Neural progenitor cell (in vitro differentiated cells): Measurements from ENCODE around the gene IPCEF1. TPM values are rescaled to one million over a fixed set of nuclear protein-coding genes. Genes with fewer than 3 reads are reported as not detected.

Source experiments
- DNase-seq: peaks from one replicate; pipeline ENCODE4 v3.0.0-alpha.2; 2016; ENCODE audit warnings: low spot score
- H2AFZ ChIP-seq: fragments of 200-600 bp; sonication (generic); replicated peaks from 2 replicates; pipeline ENCODE4 v1.6.1; 2016; ENCODE audit warnings: antibody characterized with exemption
- H3F3A ChIP-seq: fragments of 200-600 bp; sonication (generic); 2 replicates; pipeline ENCODE4 v1.6.1; 2016; ENCODE audit warnings: antibody characterized with exemption, low read depth
- H3K27ac ChIP-seq: fragments of 200-600 bp; sonication (generic); 2 replicates; pipeline ENCODE4 v1.5.1; 2016; ENCODE audit warnings: mild to moderate bottlenecking
- H3K27me3 ChIP-seq: fragments of 200-600 bp; sonication (generic); 2 replicates; pipeline ENCODE4 v1.6.1; 2016; ENCODE audit warnings: mild to moderate bottlenecking, moderate library complexity
- H3K36me3 ChIP-seq: fragments of 200-600 bp; sonication (generic); 2 replicates; pipeline ENCODE4 v1.5.1; 2016
- H3K4me1 ChIP-seq: fragments of 200-600 bp; sonication (generic); 2 replicates; pipeline ENCODE4 v1.6.1; 2016; ENCODE audit warnings: mixed run types
- H3K4me2 ChIP-seq: fragments of 200-600 bp; sonication (generic); 2 replicates; pipeline ENCODE4 v1.6.1; 2016
- H3K4me3 ChIP-seq: fragments of 200-600 bp; sonication (generic); 2 replicates; pipeline ENCODE4 v1.5.1; 2016
- H3K79me2 ChIP-seq: fragments of 200-600 bp; sonication (generic); 2 replicates; pipeline ENCODE4 v1.6.1; 2016; ENCODE audit warnings: low read depth
- H3K9ac ChIP-seq: fragments of 200-600 bp; sonication (generic); 2 replicates; pipeline ENCODE4 v1.6.1; 2016
- H3K9me3 ChIP-seq: fragments of 200-600 bp; sonication (generic); 2 replicates; pipeline ENCODE4 v1.5.1; 2016; ENCODE audit warnings: low read depth
- H4K20me1 ChIP-seq: fragments of 200-600 bp; sonication (generic); 2 replicates; pipeline ENCODE4 v1.6.1; 2016; ENCODE audit warnings: low read depth
- H3K27ac Mint-ChIP-seq: 3 replicates; pipeline ENCODE4 v1.8.0; 2021; ENCODE audit warnings: mixed read lengths
- H3K27me3 Mint-ChIP-seq: 2 replicates; pipeline ENCODE4 v1.8.0; 2022; ENCODE audit warnings: low read depth, mild to moderate bottlenecking, inconsistent platforms, moderate library complexity, mixed read lengths; ENCODE audit not compliant: insufficient read depth
- H3K36me3 Mint-ChIP-seq: 3 replicates; pipeline ENCODE4 v1.8.0; 2021; ENCODE audit warnings: mixed read lengths
- H3K4me1 Mint-ChIP-seq: 3 replicates; pipeline ENCODE4 v1.8.0; 2021; ENCODE audit warnings: mixed read lengths
- H3K4me3 Mint-ChIP-seq: 3 replicates; pipeline ENCODE4 v1.8.0; 2021; ENCODE audit warnings: mild to moderate bottlenecking, moderate library complexity, mixed read lengths
- H3K9me3 Mint-ChIP-seq: 3 replicates; pipeline ENCODE4 v1.8.0; 2020; ENCODE audit warnings: mixed read lengths
- EZH2 ChIP-seq: fragments of 200-600 bp; sonication (generic); IDR thresholded peaks from 2 replicates; pipeline ENCODE4 v1.6.1; 2017; ENCODE audit warnings: antibody characterized with exemption, mild to moderate bottlenecking, moderate library complexity
- EZH2phosphoT487 ChIP-seq: fragments of 200-600 bp; sonication (generic); IDR thresholded peaks from 2 replicates; pipeline ENCODE4 v1.6.1; 2017; ENCODE audit warnings: antibody characterized with exemption
- total RNA-seq: library from RNA; depleted of rRNA; stranded (reverse); fragments of >200 nt; gene quantifications from 2 replicates; pipeline ENCODE4 v1.2.3, GENCODE V29; 2015; ENCODE audit warnings: low replicate concordance
- TF ChIP-seq, protein P1 (sequence below): fragments of 200-600 bp; sonication (generic); IDR thresholded peaks from 2 replicates; pipeline ENCODE4 v1.5.1; 2017; ENCODE audit warnings: antibody characterized with exemption, mild to moderate bottlenecking

The IPCEF1 gene
- total RNA-seq, 1 donor from 2014 or later, result 0.13 TPM

DNA sequence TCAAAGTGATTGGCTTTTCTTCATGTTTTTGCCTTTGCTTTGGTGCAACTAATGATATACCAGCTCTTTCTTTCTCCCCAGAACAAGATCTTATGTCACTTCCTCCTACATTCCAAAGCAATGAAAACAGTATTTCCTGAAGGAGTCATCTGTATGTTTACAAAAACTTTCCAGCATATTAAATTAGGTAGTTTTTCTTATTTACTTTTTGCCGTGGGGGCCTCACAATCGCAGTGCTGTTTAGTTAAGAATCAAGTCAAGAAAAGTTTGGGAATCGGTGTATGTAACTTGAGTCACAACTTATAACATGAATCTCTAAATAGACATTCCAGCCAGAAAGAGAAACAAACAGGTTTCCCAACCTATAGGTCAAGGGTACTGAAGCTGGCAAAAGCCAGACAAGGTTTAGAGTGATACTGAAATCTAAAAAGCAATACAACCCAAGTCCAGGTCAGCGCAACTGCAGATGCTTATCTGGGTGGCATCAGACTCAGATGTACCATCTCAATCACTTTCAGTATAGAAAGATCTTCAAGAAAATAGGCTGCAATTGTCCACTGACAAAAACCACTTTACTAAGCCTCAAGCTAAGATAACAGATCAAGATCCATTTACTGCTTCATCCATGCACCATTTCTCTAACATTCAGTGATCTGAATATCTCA, 63.6 kb downstream of the IPCEF1 start:
- no peaks in the 10 kb centered on the region for H3F3A ChIP-seq
- no peaks in the 10 kb centered on the region for H3K36me3 ChIP-seq
- TF ChIP-seq EZH2phosphoT487 (no peak), EZH2 (no peak)
- TF ChIP-seq, protein P1, sequence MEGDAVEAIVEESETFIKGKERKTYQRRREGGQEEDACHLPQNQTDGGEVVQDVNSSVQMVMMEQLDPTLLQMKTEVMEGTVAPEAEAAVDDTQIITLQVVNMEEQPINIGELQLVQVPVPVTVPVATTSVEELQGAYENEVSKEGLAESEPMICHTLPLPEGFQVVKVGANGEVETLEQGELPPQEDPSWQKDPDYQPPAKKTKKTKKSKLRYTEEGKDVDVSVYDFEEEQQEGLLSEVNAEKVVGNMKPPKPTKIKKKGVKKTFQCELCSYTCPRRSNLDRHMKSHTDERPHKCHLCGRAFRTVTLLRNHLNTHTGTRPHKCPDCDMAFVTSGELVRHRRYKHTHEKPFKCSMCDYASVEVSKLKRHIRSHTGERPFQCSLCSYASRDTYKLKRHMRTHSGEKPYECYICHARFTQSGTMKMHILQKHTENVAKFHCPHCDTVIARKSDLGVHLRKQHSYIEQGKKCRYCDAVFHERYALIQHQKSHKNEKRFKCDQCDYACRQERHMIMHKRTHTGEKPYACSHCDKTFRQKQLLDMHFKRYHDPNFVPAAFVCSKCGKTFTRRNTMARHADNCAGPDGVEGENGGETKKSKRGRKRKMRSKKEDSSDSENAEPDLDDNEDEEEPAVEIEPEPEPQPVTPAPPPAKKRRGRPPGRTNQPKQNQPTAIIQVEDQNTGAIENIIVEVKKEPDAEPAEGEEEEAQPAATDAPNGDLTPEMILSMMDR, result no peak
- no peak overlapping the region for H3K9ac ChIP-seq
- H3K27me3 Mint-ChIP-seq, result peaks cover 6% of the 10 kb centered on the region
- H3K79me2 ChIP-seq, result no peaks in the 10 kb centered on the region
- no peaks in the 10 kb centered on the region for H3K9me3 Mint-ChIP-seq
- H3K27ac ChIP-seq, result no peak overlapping the region
- H3K4me3 Mint-ChIP-seq, result no peak overlapping the region
- no peaks in the 10 kb centered on the region for H4K20me1 ChIP-seq
- DNase-seq, result no peak
- H2AFZ ChIP-seq, result no peak overlapping the region
- no peaks in the 10 kb centered on the region for H3K27me3 ChIP-seq
- no peak overlapping the region for H3K4me2 ChIP-seq
- H3K4me3 ChIP-seq, result no peak overlapping the region
- H3K36me3 Mint-ChIP-seq, result no peaks in the 10 kb centered on the region
- no peak overlapping the region for H3K27ac Mint-ChIP-seq
- H3K4me1 ChIP-seq, result no peaks in the 10 kb centered on the region
- peaks cover 12% of the 10 kb centered on the region for H3K4me1 Mint-ChIP-seq
- H3K9me3 ChIP-seq, result no peaks in the 10 kb centered on the region

DNA sequence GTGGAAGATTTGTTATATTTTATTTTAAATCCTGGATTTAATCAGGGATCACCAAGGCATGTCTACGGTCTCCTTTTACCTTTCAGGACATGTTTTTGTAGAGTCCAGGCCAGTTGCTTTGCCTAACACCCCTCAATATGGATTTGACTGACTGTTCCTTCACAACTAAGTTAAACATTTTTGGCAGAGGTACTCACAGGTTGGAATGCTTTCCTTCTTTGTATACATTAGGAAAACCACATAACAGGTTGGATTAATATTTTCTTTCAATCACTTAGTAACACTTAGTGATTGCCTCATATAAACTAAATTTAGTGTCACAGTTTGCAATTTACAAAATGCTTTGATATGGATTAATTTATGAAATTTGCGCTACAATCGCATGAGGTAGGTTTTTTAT, 64.5 kb downstream of the IPCEF1 start:
- no peak overlapping the region for H3K27ac ChIP-seq
- Mint-ChIP-seq H3K27ac (no peak overlapping the region), H3K9me3 (no peaks in the 10 kb centered on the region)

GRCh38 chr6:154289818-154290508, 66.6 kb downstream of the IPCEF1 start:
- H3K36me3 Mint-ChIP-seq, result no peaks in the 10 kb centered on the region
- Histone ChIP-seq H3K36me3 (no peaks in the 10 kb centered on the region), H3K27me3 (no peaks in the 10 kb centered on the region), H3K9ac (no peak overlapping the region), H3K4me1 (no peaks in the 10 kb centered on the region), H3F3A (no peaks in the 10 kb centered on the region), H4K20me1 (no peaks in the 10 kb centered on the region), H3K79me2 (no peaks in the 10 kb centered on the region), H3K27ac (no peak overlapping the region), H3K9me3 (no peaks in the 10 kb centered on the region), H2AFZ (no peak overlapping the region), H3K4me3 (no peak overlapping the region), H3K4me2 (no peak overlapping the region)
- H3K27me3 Mint-ChIP-seq, result no peaks in the 10 kb centered on the region
- TF ChIP-seq EZH2phosphoT487 (no peak), EZH2 (no peak)
- TF ChIP-seq, protein P1, result no peak
- no peak overlapping the region for H3K4me3 Mint-ChIP-seq
- no peaks in the 10 kb centered on the region for H3K4me1 Mint-ChIP-seq
- H3K9me3 Mint-ChIP-seq, result no peaks in the 10 kb centered on the region
- no peak overlapping the region for H3K27ac Mint-ChIP-seq
- DNase-seq, result no peak

More for the DNA sequence above, 64.5 kb downstream of the IPCEF1 start:
- Histone ChIP-seq H3K79me2 (no peaks in the 10 kb centered on the region), H4K20me1 (no peaks in the 10 kb centered on the region), H3K27me3 (no peaks in the 10 kb centered on the region), H3K9me3 (no peaks in the 10 kb centered on the region), H3K9ac (no peak overlapping the region), H3K4me3 (no peak overlapping the region), H2AFZ (no peak overlapping the region), H3K4me2 (no peak overlapping the region), H3K36me3 (no peaks in the 10 kb centered on the region), H3F3A (no peaks in the 10 kb centered on the region), H3K4me1 (no peaks in the 10 kb centered on the region)
- H3K27me3 Mint-ChIP-seq, result peaks cover 6% of the 10 kb centered on the region
- TF ChIP-seq, protein P1, result no peak
- no peak for TF ChIP-seq EZH2phosphoT487
- no peak for TF ChIP-seq EZH2
- peaks cover 3% of the 10 kb centered on the region for H3K4me1 Mint-ChIP-seq
- H3K36me3 Mint-ChIP-seq, result no peaks in the 10 kb centered on the region
- no peak for DNase-seq
- H3K4me3 Mint-ChIP-seq, result no peak overlapping the region
